ENCODE data around the gene USP15.
"Not testable (repeated sequence)": the region's sequence is repeated elsewhere in the genome, so short reads cannot be mapped to it uniquely, and the experiment has no call there.

USP15 gene

GRCh38 chr12:62319058-62319457, 58.9 kb downstream of the USP15 start:
- peaks cover 7% of the 10 kb centered on the region for H3K36me3 ChIP-seq (ENCODE audit: control insufficient read depth, insufficient read depth, low read length)
- no peak overlapping the region for H3K4me3 ChIP-seq (ENCODE audit: low read length)
- no peaks in the 10 kb centered on the region for H3K27me3 ChIP-seq (ENCODE audit: control insufficient read depth, insufficient read depth, low read length)
- H3K27ac ChIP-seq (ENCODE audit: low read depth, low read length), result no peak overlapping the region
- H3K9ac ChIP-seq (ENCODE audit: low read length), result no peak overlapping the region
- H3K4me1 ChIP-seq (ENCODE audit: control insufficient read depth, insufficient read depth, low read length), result peaks cover 2% of the 10 kb centered on the region

GRCh38 chr12:62320054-62320453, 59.9 kb downstream of the USP15 start:
- H3K9ac ChIP-seq (ENCODE audit: low read length), result no peak overlapping the region
- H3K4me3 ChIP-seq (ENCODE audit: low read length), result no peak overlapping the region
- H3K36me3 ChIP-seq (ENCODE audit: control insufficient read depth, insufficient read depth, low read length), result peaks cover 7% of the 10 kb centered on the region
- H3K4me1 ChIP-seq (ENCODE audit: control insufficient read depth, insufficient read depth, low read length), result no peaks in the 10 kb centered on the region
- no peak overlapping the region for H3K27ac ChIP-seq (ENCODE audit: low read depth, low read length)
- H3K27me3 ChIP-seq (ENCODE audit: control insufficient read depth, insufficient read depth, low read length), result no peaks in the 10 kb centered on the region

GRCh38 chr12:62323386-62323785, 63.2 kb downstream of the USP15 start:
- Histone ChIP-seq H3K9ac (ENCODE audit: low read length) (no peak overlapping the region), H3K27ac (ENCODE audit: low read depth, low read length) (no peak overlapping the region), H3K4me1 (ENCODE audit: control insufficient read depth, insufficient read depth, low read length) (no peaks in the 10 kb centered on the region), H3K36me3 (ENCODE audit: control insufficient read depth, insufficient read depth, low read length) (peaks cover 8% of the 10 kb centered on the region), H3K27me3 (ENCODE audit: control insufficient read depth, insufficient read depth, low read length) (no peaks in the 10 kb centered on the region), H3K4me3 (ENCODE audit: low read length) (no peak overlapping the region)

GRCh38 chr12:62328296-62328921, 68.2 kb downstream of the USP15 start:
- H3K36me3 ChIP-seq (ENCODE audit: control insufficient read depth, insufficient read depth, low read length), result peaks cover 2% of the 10 kb centered on the region
- no peak overlapping the region for H3K4me3 ChIP-seq (ENCODE audit: low read length)
- H3K27ac ChIP-seq (ENCODE audit: low read depth, low read length), result no peak overlapping the region
- H3K9ac ChIP-seq (ENCODE audit: low read length), result no peak overlapping the region
- no peaks in the 10 kb centered on the region for H3K27me3 ChIP-seq (ENCODE audit: control insufficient read depth, insufficient read depth, low read length)
- H3K4me1 ChIP-seq (ENCODE audit: control insufficient read depth, insufficient read depth, low read length), result no peaks in the 10 kb centered on the region

GRCh38 chr12:62331306-62331705, 71.1 kb downstream of the USP15 start:
- Histone ChIP-seq H3K27me3 (ENCODE audit: control insufficient read depth, insufficient read depth, low read length) (no peaks in the 10 kb centered on the region), H3K27ac (ENCODE audit: low read depth, low read length) (no peak overlapping the region), H3K4me3 (ENCODE audit: low read length) (no peak overlapping the region), H3K4me1 (ENCODE audit: control insufficient read depth, insufficient read depth, low read length) (no peaks in the 10 kb centered on the region), H3K9ac (ENCODE audit: low read length) (no peak overlapping the region), H3K36me3 (ENCODE audit: control insufficient read depth, insufficient read depth, low read length) (no peaks in the 10 kb centered on the region)

GRCh38 chr12:62332598-62332997, 72.4 kb downstream of the USP15 start:
- no peaks in the 10 kb centered on the region for H3K27me3 ChIP-seq (ENCODE audit: control insufficient read depth, insufficient read depth, low read length)
- H3K4me1 ChIP-seq (ENCODE audit: control insufficient read depth, insufficient read depth, low read length), result no peaks in the 10 kb centered on the region
- H3K9ac ChIP-seq (ENCODE audit: low read length), result no peak overlapping the region
- no peak overlapping the region for H3K27ac ChIP-seq (ENCODE audit: low read depth, low read length)
- H3K36me3 ChIP-seq (ENCODE audit: control insufficient read depth, insufficient read depth, low read length), result no peaks in the 10 kb centered on the region
- H3K4me3 ChIP-seq (ENCODE audit: low read length), result no peak overlapping the region

GRCh38 chr12:62335057-62335456, 74.9 kb downstream of the USP15 start:
- no peaks in the 10 kb centered on the region for H3K36me3 ChIP-seq (ENCODE audit: control insufficient read depth, insufficient read depth, low read length)
- no peak overlapping the region for H3K4me3 ChIP-seq (ENCODE audit: low read length)
- no peaks in the 10 kb centered on the region for H3K4me1 ChIP-seq (ENCODE audit: control insufficient read depth, insufficient read depth, low read length)
- no peak overlapping the region for H3K27ac ChIP-seq (ENCODE audit: low read depth, low read length)
- H3K27me3 ChIP-seq (ENCODE audit: control insufficient read depth, insufficient read depth, low read length), result no peaks in the 10 kb centered on the region
- no peak overlapping the region for H3K9ac ChIP-seq (ENCODE audit: low read length)

GRCh38 chr12:62335796-62336195, 75.6 kb downstream of the USP15 start:
- Histone ChIP-seq H3K27ac (ENCODE audit: low read depth, low read length) (no peak overlapping the region), H3K9ac (ENCODE audit: low read length) (no peak overlapping the region)

GRCh38 chr12:62337643-62338042, 77.4 kb downstream of the USP15 start:
- H3K36me3 ChIP-seq (ENCODE audit: control insufficient read depth, insufficient read depth, low read length); H3K27ac ChIP-seq (ENCODE audit: low read depth, low read length); H3K4me1 ChIP-seq (ENCODE audit: control insufficient read depth, insufficient read depth, low read length); H3K4me3 ChIP-seq (ENCODE audit: low read length); H3K9ac ChIP-seq (ENCODE audit: low read length); H3K27me3 ChIP-seq (ENCODE audit: control insufficient read depth, insufficient read depth, low read length): not testable (repeated sequence)

More at GRCh38 chr12:62335796-62336195, 75.6 kb downstream of the USP15 start:
- H3K4me1 ChIP-seq (ENCODE audit: control insufficient read depth, insufficient read depth, low read length), result no peaks in the 10 kb centered on the region
- H3K4me3 ChIP-seq (ENCODE audit: low read length), result no peak overlapping the region
- no peaks in the 10 kb centered on the region for H3K36me3 ChIP-seq (ENCODE audit: control insufficient read depth, insufficient read depth, low read length)
- no peaks in the 10 kb centered on the region for H3K27me3 ChIP-seq (ENCODE audit: control insufficient read depth, insufficient read depth, low read length)

- H3K36me3 ChIP-seq (ENCODE audit: control insufficient read depth, insufficient read depth, low read length); H3K4me1 ChIP-seq (ENCODE audit: control insufficient read depth, insufficient read depth, low read length); H3K27me3 ChIP-seq (ENCODE audit: control insufficient read depth, insufficient read depth, low read length); H3K4me3 ChIP-seq (ENCODE audit: low read length); H3K27ac ChIP-seq (ENCODE audit: low read depth, low read length); H3K9ac ChIP-seq (ENCODE audit: low read length): not testable (repeated sequence)
Measured at GRCh38 chr12:62342614-62343303, 82.6 kb downstream of the USP15 start.

- H3K4me1 ChIP-seq (ENCODE audit: control insufficient read depth, insufficient read depth, low read length); H3K9ac ChIP-seq (ENCODE audit: low read length); H3K36me3 ChIP-seq (ENCODE audit: control insufficient read depth, insufficient read depth, low read length); H3K27me3 ChIP-seq (ENCODE audit: control insufficient read depth, insufficient read depth, low read length); H3K4me3 ChIP-seq (ENCODE audit: low read length); H3K27ac ChIP-seq (ENCODE audit: low read depth, low read length): not testable (repeated sequence)
Measured at GRCh38 chr12:62343304-62344120, 83.3 kb downstream of the USP15 start.

- H3K9ac ChIP-seq (ENCODE audit: low read length); H3K4me1 ChIP-seq (ENCODE audit: control insufficient read depth, insufficient read depth, low read length); H3K36me3 ChIP-seq (ENCODE audit: control insufficient read depth, insufficient read depth, low read length); H3K4me3 ChIP-seq (ENCODE audit: low read length); H3K27me3 ChIP-seq (ENCODE audit: control insufficient read depth, insufficient read depth, low read length); H3K27ac ChIP-seq (ENCODE audit: low read depth, low read length): not testable (repeated sequence)
Measured at GRCh38 chr12:62344731-62345556, 84.7 kb downstream of the USP15 start.

Measured in rectal smooth muscle tissue (tissue), 1 donor.